GM13976 (cell line): ENCODE results near the gene RAB3A.

Source experiments
- DNase-seq: peaks from one replicate; pipeline ENCODE4 v3.0.0; 2012; ENCODE audit warnings: low spot score
- CTCF ChIP-seq: IDR thresholded peaks from 2 replicates; pipeline ENCODE4 v1.5.1; 2012; ENCODE audit warnings: borderline replicate concordance, mild to moderate bottlenecking; ENCODE audit not compliant: insufficient read depth; ENCODE audit errors: extremely low read depth, missing control alignments, control extremely low read depth
- in situ Hi-C: fragments of 300-500 bp; cut with MboI; formaldehyde crosslinking; loops from one replicate; pipeline ENCODE4 v1.12.0; 2022; ENCODE audit warnings: low sequenced_read_pairs, mixed read lengths, inconsistent platforms; ENCODE audit not compliant: unreplicated experiment

RAB3A gene

GRCh38 chr19:18198374-18198773 is 5.5 kb downstream of the RAB3A start:
- no peak for TF ChIP-seq CTCF
- in situ Hi-C loops: no loop called here

DNA sequence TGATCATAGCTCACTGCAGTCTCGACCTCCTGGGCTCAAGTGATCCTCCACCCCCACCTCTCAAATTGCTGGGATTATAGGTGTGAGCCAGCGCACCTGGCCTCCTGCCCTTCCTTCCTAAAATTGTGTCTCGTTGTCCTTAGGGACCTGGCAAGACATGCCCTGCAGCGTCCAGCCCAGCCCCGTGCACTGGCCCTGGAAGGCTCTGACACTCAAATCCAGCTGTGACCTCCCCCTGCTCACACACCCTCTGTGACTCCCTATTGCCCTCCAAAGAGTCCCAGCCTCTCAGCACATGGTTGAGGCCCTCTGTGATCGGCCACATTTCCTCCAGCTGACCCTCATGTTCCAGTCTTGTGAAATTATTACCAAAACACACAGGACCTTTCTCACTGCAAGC is 5.9 kb downstream of the RAB3A start:
- no peak for TF ChIP-seq CTCF
- in situ Hi-C loops: no loop called here
- no peak for DNase-seq

More at GRCh38 chr19:18198374-18198773, 5.5 kb downstream of the RAB3A start:
- no peak for DNase-seq

- TF ChIP-seq CTCF: no peak
- DNase-seq: no peak
- in situ Hi-C loops: no loop called here
Measured at GRCh38 chr19:18197306-18197705, 6.5 kb downstream of the RAB3A start.

GRCh38 chr19:18196511-18196845 is 7.4 kb downstream of the RAB3A start:
- in situ Hi-C loops: no loop called here
- no peak for DNase-seq
- no peak for TF ChIP-seq CTCF

DNA sequence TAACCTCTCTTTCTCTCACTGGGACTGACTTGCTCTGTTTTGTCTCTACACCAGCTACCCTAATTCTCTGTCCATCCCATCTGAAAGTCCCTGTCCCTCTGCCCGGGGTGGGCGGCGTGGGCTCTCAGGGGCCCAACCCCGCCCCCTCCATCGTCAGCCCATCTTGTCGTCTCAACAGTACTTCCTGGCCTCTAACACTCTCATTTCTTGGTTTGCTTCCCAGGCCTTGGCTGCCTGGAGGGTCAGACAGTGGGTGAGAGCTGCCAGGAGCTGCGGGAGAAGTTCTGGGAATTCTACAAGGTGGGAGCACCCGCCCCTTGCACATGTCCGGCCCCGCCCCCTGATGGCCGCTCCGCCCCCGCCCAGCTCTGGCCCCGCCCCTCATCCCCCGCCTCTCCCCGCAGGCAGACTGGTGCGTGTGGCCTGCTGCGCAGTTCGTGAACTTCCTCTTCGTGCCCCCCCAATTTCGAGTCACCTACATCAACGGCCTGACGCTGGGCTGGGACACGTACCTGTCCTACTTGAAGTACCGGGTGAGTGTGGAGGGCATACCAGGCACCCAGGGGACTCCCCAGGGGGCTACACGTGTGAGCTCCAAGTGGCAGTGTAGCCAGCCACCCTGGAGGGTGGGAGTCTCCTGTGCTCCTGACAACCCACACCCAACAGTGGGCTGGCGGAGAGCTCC is 9.1 kb downstream of the RAB3A start:
- in situ Hi-C loops: no loop called here
- TF ChIP-seq CTCF: no peak
- no peak for DNase-seq

DNA sequence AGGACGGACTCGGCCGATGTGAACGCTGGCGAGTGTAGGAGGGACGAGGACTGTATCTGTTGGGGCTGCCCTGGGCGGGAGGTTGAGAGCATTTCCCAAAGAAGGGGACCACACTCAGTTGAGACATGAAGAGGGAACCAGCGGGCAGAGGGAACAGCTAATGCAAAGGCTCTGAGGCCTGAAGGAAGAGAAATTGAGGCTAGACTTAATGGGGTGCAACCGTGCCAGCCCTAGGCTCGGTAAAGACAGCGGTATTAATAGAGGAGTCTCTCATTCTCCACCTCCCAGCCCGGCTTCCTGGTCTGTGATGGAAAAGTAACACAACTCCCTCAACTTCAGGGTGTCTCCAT is 9.7 kb downstream of the RAB3A start:
- DNase-seq: no peak
- in situ Hi-C loops: no loop called here
- TF ChIP-seq CTCF: no peak
